GM13977 (cell line): ENCODE data around the gene ZNF207.

Experiments used
- DNase-seq: peaks from one replicate; pipeline ENCODE4 v3.0.0; 2012; ENCODE audit warnings: low spot score
- in situ Hi-C: fragments of 300-500 bp; cut with MboI; formaldehyde crosslinking; loops from one replicate; pipeline ENCODE4 v1.12.0; 2022; ENCODE audit warnings: low sequenced_read_pairs, low pct_unique_long_range_greater_than_20kb, mixed read lengths, inconsistent platforms; ENCODE audit not compliant: unreplicated experiment
- TF ChIP-seq, protein P1 (sequence below): IDR thresholded peaks from 2 replicates; pipeline ENCODE4 v1.5.1; 2012; ENCODE audit warnings: mild to moderate bottlenecking, control low read depth; ENCODE audit not compliant: insufficient read depth; ENCODE audit errors: extremely low read depth, missing control alignments

The ZNF207 gene

DNA sequence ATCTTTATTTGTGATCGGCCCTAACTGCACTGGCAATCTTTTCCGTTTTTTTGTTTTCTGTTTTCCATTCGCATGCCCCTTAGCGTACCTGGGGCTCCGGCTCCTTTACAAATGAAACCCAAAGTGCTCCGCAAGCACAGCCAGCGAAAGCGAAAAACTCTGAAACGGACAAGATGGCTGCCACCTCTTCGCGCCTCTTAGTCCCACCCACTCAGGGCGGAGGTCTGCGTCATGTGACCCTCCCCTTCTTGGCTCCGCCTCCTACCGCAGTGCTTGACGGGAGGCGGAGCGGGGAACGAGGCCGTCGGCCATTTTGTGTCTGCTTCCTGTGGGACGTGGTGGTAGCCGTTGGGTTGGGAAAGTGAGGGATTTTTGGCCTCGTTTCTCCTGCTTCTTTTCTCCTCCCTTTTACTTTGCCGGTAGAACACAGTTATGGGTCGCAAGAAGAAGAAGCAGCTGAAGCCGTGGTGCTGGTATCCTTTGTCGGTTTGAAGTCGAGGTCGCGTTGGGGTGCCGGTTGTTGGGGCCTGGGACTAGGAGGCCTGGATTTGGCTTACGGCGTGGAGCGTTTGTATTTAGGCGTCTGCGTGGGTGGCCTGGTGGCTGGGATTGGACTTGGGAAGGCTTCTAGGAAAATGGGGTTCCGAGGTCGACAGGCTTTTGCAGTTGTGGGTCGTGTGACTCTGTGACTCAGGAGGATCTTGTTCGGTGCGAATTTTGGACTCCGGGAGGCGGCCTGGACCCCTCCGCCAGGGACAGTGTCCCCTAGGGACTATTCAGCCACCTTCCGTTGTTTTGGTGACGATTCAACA is at the start of gene ZNF207:
ZNF207 (plus strand) TSS at position 304 of the 812 bp plus-strand sequence; CDS start at position 433, 129 bp downstream.
- in situ Hi-C loops: no loop called here

DNA sequence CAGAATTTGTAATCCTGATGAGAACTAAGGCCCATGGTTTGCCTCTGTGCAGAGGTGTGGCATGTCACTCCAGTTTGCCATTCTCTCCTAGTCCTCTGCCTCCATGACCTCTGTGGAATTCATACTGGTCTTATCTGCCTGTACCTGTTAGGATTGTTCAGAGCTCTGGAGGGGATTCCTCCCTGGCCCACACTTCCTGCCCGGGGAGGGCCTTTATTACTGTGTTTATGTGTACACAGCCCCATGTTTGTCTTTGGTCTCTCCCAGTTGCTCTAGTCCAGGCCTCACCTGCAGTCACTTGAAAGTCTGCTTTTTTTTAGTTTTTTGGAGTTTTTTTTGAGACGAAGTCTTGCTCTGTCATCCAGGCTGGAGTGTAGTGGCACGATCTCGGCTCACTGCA is 47.9 kb upstream of the ZNF207 start:
- in situ Hi-C loops: no loop called here
- TF ChIP-seq, protein P1, sequence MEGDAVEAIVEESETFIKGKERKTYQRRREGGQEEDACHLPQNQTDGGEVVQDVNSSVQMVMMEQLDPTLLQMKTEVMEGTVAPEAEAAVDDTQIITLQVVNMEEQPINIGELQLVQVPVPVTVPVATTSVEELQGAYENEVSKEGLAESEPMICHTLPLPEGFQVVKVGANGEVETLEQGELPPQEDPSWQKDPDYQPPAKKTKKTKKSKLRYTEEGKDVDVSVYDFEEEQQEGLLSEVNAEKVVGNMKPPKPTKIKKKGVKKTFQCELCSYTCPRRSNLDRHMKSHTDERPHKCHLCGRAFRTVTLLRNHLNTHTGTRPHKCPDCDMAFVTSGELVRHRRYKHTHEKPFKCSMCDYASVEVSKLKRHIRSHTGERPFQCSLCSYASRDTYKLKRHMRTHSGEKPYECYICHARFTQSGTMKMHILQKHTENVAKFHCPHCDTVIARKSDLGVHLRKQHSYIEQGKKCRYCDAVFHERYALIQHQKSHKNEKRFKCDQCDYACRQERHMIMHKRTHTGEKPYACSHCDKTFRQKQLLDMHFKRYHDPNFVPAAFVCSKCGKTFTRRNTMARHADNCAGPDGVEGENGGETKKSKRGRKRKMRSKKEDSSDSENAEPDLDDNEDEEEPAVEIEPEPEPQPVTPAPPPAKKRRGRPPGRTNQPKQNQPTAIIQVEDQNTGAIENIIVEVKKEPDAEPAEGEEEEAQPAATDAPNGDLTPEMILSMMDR: no peak
- DNase-seq: no peak

More for the DNA sequence above, at the start of gene ZNF207:
- TF ChIP-seq, protein P1: no peak
- DNase-seq: peak; percentile 91

DNA sequence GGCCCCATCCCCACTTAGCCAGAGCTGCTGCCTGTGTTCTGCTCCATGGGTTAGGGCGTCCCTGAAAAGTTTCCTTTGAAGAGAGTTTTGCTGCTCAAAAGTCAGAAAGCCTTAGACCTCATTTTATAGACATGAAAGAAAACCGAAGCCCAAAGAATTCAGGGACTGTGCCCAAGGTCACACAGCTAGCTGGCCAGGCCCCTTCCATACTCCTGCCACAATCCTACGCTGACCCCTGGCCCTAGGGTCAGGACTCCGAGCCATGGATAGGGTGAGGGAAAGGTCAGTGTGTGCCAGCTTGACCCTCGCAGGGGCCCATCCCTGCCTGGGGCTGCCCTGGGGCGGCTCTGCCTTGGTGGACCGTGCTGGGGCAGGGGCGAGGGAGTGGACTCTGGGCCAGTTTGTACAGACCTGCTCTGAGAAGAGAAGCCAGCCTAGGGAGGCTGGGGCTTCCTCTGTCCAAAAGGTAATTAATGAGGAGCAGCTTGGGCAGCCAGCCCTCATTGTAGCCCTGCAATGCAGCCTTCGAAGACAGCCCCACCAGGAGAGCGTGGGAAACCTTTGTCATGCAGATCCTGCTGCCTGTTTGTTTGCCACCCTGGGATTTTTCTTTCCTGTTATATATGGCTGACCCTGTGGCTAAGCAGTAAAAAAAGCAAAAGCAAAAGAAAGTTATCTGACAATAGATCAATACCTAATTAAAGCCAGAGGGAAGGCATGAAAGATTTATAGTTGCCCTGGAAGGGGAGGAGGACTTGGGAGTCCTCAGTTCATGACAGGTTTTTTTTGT is 46.9 kb upstream of the ZNF207 start:
- DNase-seq: no peak
- in situ Hi-C loops: no loop called here
- TF ChIP-seq, protein P1: no peak

DNA sequence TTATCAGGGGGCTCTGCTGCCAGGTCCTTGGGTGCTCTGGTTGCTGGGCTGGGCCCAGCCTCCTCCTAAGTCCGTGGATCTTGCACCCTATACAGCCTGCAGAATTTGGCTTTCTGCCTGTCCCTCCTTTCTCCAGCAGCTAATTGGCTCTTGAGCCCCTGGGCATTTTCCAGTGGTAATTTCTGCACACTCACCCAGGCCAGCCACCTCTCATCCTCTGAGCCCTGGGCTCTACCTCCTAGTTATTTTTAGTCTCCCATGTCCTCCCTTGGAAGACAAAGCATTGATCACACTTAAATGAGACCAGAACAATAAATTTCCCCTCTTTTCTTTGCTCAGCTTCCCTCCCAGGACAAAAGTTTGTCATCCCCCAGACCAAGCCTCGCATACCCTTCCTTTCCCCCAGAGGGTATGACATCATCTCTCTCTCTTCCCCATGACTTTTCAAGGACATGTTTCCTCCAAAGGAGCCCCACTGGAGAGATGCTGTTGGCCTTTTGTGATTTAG is 46.1 kb upstream of the ZNF207 start:
- TF ChIP-seq, protein P1: no peak
- in situ Hi-C loops: no loop called here
- no peak for DNase-seq

DNA sequence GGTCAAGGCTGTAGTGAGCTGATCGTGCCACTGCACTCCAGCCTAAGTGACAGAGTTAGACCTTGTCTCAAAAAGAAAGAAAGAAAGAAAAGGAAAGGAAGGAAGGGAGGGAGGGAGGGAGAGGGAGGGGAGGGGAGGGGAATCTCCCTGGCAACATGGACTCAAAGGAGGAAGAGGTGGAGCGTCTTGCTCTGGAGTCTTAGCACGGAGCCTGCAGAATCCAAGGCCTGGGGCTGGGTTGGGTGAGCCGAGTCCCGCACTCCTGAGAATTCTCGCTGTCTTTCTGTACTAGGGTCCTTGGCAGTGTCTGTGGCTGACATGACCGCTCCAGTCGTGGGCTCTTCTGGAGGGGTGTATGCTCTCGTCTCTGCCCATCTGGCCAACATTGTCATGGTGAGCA is 44.9 kb upstream of the ZNF207 start:
- in situ Hi-C loops: no loop called here
- TF ChIP-seq, protein P1: no peak

DNA sequence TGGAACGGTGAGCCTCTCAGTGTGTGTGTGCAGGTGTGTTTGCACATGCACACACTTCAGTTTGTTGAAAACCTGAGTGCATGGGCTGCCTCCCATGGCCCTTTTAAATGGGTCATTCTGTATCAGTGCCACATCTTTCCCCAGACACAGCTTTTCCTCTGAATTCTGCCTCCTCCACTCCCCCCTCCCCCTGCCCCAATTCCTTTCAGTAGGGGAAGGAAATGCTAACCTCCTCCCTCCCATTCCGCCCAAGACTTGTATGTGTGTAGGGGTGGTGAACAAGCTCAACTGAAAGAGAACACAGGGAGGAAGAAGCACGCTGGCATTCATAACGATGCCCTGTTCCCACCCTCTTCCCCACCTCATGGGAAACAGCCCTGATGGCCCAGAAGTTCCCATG is 42.3 kb upstream of the ZNF207 start:
- in situ Hi-C loops: no loop called here
- no peak for DNase-seq
- TF ChIP-seq, protein P1: no peak

More for the DNA sequence above, 44.9 kb upstream of the ZNF207 start:
- no peak for DNase-seq
